ENCODE data around the gene INPP5B.
"Not testable (repeated sequence)": the region's sequence is repeated elsewhere in the genome, so short reads cannot be mapped to it uniquely, and the experiment has no call there.

Gene INPP5B

DNA sequence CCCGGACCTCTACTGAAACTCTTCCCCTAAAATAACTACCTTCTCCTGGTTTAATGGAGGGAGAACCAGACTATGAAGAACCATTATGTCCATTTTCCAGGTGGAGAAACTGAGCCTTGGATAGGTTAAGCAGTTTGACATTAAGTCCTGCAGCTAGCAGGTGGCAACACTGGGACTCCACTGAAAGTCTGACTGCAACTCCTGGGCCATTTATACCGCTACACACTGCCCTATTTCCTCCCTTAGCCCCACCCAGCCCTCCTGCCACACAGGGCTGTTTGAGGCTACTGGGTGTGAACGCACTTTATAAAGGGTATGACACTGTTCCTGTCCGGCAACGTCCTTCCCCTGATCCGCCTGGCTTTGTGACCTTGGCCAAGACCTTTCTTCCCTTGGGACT lies 511 bp upstream of the INPP5B start:
- DNase-seq, result no peak

DNA sequence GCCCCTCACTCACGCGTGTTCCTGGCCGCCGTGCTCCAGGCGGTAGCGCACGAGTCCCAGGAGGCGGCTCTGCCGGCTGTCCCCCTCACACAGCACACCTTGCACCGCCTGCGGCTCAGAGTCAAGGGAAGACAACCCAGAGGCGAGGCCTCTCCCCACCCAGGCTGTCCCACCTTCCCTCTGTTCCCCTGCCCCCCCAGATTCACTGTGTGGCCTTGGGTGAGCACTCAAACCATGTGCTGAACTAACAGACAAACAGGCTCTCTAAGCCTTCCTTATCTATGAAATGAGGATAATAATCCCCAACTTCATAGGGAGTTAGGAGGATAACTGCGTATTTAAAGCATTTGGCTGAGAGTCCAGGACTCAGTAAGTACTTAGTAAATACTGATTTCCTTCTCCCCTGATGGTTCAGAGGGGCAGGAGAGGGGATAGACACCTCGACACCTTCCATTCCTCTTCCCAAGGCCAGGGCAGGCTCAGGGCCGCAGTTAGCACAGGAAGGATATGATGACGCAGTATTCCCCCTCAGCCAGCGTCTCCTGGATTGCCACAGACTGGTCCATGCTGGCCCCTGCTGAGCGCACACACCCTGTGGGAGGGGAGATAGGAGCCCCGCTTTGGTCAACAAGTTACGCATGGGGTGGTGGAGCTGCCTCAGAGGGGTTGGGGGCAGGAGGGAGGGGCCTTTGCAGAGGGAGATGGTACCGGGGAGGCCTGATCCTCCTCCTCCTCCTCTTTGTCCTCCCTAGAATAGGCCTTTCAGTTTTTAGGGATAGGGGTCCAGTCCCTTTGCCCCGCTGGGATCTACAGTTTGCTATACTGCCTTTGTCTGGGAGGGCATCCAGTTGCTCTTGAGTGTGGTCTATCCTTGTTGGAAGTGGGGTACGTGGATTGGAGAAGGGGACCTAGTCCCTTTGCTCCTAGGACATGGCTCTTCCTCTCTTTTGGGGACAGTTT lies 830 bp downstream of the INPP5B start:
- no peak for DNase-seq

DNA sequence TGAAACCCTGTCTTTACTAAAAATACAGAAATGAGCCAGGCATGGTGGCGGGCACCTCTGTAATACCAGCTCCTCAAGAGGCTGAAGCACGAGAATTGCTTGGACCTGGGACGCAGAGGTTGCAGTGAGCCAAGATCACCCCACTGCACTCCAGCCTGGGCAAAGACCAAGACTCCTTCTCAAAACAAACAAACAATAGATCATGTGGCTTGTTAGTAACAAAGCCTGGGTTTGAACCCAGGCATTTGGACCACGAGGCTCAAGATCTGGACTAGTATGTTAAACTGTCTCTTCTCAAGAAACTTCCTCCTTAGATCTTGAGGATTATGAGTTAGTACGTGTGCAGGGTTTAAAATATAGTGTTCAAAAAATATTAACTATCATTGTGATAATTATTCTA lies 1.6 kb downstream of the INPP5B start:
- DNase-seq, result no peak

DNA sequence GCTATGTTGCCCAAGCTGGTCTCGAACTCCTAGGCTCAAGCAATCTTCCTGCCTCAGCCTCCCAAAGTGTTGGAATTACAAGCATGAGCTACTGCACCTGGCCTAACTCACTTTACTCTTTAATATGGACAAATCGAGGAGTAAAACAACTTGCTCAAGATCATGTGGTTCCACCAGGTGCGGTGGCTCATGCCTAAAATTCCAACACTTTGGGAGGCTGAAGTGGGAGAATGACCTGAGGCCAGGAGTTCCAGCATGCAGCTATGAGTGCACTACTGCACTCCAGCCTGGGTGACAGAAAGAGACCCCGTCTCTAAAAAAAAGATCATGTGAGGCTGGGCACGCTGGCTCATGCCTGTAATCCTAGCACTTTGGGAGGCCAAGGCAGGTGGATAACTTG lies 2.0 kb downstream of the INPP5B start:
- DNase-seq, result no peak

DNA sequence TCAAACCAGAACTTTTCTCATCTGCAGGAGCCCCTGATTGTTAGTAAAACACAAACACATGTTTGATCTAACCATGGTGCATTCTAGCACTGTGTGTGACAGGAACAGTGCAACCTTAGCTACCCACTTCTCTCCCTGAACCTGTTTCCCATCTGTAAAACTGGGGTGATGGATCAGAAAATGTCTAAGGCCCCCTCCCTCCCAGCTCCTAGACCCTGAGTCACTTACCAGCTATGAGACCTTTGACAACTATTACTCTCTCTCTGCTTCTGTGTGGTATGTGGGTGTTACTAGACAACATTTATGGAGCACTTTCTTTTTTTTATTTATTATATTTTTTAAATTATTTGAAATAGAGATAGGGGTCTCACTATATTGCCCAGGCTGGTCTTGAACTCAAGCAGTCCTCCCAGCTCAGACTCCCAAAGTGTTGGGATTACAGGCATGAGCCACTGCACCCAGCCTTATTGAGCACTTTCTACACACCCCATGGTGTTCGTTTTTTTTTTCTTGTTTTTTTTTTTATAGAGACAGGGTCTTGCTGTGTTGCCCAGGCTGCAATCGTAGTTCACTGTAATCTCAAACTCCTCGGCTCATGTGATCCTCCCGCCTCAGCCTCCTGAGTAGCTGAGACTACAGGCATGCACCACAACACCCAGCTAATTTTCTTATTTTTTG lies 2.6 kb downstream of the INPP5B start:
- DNase-seq, result no peak

DNA sequence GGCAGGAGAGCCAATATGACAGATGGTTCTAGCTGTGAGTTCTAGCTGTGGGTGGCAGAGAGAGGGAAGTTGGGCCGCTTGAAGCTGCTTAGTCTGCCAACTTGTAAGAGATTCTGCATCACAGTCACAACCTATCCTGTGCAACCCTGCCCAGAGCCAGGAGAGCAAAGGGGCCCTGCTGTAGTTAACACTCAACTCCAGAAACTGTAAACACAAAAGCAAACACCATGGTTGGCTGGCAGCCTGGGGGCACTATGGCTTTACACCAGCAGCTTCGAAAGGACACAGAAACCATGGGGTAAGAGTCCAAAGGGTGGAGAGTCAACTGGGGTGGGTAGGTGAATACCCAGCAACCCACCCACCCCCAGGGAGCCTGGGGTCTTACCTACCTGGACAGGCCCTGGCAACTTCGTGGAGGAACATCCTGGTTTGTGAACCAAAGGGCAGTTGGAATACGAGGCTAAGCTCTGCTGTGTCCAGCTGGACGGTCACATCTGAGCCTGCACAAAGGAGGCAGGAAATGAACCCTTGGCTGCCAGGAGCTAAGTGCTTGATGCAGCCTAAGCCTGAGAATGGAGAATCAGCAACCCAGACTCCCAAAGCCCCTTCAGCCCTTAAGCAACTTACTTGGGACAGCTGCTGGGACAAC lies 6.4 kb downstream of the INPP5B start:
- DNase-seq, result no peak

DNA sequence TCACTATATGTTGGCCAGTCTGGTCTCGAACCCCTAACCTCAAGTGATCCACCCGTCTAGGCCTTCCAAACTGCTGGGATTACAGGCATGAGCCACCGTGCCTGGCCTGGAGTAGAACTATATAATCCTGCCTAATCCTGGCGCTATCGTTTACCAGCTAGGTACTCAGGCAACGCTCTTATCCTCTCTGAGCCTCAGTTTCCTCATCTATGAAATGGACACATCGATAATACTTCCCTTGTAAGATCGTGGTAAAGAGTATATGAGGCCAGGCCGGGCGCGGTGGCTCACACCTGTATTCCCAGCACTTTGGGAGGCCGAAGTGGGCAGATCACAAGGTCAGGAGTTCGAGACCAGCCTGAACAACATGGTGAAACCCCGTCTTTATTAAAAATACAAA lies 10.1 kb downstream of the INPP5B start:
- not testable (repeated sequence) for DNase-seq

DNA sequence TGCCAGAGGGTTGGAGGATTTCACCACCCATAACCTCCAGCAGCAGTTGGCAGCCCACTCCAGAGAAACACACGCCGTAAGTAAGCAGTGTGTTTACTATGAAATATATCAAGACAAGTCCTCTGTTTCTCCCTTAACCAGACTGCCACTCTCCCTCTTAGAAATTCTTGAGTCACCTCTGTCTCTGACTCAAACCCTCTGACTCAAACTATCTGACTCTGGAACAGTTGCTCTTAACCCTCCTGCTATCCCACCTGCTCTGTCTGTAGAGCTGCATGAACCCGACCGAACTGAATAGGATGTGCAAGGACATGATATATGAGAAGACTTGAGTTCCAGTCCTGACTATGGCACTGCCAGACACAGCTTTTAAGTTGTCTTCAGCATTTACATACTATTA lies 14.1 kb downstream of the INPP5B start:
- no peak for DNase-seq

DNA sequence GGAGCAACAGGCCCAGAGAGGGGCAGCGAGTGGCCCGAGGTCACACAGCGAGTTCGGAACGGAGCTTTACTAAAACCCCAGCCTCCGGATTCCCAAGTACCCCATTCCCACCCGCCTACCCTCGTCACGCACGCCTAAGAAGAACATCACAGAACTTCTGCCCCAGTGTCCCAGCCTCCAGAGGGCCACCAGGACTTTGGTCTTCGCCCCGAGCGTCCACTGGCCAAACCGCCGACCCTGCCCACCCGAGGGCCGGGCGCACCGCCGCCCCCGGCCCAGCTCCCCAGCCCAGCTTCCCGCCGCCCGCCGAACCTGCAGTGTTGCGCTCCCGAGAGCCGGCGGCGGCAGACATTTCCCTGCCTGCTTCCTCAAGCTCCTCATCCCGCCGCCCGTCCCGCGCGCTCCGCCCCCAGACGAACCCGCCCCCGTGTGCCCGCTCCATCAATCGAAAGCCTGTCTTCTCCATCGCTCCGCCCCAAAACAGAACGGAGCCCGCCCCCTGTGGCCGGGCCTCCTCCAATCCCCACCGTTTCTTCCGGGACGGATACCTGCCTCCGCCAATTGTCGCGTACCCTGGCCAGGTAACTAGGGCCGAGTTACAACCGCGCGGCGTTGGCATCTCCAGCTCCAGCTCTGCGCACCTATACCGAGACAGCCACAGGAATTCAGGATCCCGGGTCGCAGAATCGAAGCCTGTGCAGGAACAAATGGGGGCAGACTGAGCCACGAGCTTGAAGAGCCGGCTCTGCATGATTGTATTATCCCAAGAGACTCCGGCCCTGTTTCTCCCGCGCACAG lies 15.3 kb downstream of the INPP5B start:
- peak; percentile 96 for DNase-seq

DNA sequence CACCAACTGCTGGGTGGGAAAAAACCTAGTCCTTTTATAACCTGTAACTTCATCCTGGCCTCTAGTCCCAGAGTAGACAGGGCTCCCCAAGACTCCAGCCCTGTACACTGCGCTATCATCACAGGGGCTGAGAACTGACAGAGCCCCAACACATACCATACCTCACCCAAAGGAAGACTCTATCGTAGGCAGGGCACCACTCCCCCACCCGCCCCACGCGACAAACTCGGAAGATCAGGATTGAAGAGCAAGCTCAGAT lies 15.8 kb downstream of the INPP5B start:
- DNase-seq, result no peak

DNA sequence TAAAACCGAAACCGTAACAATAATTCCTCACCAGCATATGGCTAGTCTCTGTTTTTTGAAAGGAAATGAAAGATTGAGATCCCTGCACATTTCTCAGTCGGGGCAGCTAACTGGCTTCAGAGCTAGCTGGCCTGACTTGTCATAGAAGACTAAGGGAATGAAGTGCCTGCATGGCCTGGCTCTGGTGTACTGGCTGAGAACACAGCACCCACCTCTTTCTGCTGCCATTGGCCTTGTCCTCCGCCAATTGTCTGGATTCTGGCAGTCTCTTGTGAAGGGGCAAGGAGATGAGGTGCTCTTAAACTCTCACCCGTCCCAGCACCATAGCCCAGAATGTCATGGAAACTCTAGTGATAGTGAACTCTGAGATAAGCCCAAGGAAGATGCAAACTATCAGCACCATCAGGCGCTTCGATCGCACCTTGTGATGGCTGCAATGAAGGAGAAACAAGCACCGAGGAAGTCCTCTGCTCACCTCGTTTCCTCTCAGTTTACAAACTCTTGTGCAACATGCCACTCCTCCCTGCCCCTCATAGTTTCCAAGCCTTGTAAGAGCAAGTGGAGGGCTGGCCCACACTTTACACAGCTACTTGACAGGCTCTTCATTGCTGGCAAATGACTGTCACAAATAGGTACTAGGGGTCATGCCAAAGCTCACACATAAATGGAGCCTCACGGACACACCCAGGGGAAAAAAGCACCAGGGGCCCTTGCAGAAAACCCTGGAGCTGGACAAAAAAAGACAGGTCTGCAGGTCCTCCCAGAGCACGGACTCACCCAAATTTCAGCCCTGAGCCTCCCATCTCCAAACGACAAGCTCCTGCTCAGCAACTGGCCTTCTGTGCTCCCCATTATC lies 16.4 kb downstream of the INPP5B start:
- no peak for DNase-seq

DNA sequence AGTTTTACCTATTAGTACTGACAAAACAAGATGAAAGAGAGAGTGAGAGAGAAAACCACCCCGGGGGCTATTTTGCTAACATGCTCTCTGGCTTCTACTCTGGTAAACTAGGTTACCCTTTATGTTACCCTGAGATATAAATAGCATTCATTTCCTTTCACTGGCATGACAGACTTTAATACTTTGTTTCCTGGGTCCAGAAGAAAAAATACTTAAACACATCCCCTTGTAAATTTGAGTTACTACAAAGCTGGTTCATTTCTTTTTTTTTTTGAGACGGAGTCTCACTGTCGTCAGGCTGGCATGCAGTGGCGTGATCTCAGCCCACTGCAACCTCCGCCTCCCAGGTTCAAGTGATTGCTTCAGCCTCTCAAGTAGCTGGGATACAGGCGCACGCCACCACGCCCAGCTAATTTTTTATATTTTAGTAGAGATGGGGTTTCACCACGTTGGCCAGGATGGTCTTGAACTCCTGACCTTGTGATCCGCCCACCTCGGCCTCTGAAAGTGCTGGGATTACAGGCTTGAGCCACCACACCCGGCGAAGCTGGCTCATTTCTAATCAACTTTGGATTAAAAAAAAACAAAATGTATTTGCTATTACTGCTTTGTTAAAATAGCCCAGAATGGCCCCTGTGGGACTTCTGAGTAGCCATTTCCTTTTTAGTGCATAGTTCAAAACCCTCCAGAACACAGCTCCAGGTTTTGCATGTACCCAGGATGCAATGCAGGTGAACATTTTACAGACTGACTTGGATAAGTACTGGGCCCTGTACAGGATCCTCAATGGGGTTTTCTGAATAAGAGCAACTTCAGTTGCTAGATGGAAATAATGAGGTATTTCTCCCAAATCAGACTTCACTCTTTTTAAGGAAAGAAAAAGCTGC lies 20.6 kb downstream of the INPP5B start:
- no peak for DNase-seq

DNA sequence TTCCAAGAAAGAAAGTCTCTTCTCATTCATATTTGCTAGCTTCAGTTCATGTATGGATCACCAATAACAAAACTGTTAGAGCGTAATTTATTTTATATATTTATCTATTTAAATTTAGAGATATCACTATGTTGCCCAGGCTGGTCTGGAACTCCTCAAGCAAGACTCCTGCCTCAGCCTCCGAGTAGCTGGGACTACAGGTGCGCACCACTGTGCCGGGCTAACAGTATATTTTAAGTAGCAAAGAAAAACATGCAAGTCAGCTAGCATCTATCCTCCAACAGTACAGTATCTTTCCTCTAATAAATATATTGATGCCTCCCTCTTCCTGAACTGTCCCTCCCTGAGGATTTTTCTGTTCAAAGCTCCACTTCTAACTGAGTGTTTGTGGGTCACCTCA lies 21.5 kb downstream of the INPP5B start:
- no peak for DNase-seq

DNA sequence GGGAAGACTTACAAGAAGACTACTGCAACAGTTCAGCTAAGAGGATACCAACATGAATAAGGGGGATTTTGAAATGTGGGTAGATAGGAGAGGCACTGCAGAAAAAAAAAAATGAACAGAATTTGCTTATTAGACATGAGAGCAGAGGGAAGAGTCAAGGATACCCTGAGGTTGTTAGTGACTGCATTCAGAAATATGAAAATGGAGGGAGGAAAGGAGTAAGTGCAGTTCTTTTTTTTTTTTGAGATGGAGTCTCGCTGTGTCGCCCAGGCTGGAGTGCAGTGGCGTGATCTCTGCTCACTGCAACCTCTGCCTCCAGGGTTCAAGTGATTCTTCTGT lies 23.3 kb downstream of the INPP5B start:
- no peak for DNase-seq

DNA sequence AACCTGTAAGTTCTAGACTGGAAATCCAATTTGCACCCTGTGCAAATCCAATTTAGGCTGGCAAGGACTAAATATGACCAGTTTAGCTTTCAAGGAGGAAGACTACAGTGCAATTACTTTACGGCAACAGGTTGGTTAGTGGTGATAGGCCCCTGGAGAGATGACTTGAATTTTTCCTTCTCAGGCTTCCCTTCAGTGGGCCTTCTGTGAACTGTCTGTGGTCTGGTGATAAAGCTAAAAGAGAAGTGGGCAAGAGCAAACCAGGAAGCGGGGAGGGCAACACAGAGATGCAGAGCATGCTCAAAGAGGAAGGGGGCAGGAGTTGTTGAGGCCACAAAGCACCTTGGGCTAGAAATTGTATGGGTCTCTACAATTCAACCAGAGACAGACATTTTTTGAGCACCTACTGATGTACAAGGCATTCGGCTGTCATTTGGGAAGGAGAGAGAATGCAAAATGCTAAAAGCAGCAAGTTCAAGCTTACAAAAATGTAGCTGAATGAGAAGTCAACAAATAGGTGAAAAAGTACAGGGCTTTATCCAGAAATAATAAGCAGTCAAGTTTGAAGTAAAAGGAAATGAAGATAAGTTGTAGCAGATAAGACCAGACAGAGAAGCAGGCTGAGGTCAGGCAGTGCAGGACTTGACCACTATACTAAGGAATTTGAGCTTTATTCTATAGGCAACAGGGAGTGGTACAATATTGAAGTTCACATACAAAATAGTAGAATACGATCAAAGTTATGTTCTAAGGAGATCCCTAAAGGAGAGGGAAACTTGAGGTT lies 23.9 kb downstream of the INPP5B start:
- DNase-seq, result no peak

DNA sequence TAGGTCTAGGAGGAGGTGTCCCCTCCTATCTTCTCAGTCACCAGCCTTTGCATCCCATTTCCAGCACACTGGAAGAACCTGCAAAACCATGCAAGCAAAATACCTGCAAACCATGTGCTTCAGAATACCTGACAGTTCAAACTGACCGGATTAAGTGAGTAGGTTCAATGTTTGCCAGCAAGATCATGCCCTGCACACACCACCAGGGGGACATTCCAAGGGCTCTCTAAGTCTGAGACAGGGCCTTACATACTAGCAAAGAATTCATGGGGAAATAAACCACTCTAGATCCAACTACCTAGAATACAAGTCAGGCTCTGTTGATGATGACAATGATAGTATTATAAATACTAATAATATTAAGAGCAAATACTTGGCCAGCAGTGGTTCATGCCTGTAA lies 27.6 kb downstream of the INPP5B start:
- no peak for DNase-seq

DNA sequence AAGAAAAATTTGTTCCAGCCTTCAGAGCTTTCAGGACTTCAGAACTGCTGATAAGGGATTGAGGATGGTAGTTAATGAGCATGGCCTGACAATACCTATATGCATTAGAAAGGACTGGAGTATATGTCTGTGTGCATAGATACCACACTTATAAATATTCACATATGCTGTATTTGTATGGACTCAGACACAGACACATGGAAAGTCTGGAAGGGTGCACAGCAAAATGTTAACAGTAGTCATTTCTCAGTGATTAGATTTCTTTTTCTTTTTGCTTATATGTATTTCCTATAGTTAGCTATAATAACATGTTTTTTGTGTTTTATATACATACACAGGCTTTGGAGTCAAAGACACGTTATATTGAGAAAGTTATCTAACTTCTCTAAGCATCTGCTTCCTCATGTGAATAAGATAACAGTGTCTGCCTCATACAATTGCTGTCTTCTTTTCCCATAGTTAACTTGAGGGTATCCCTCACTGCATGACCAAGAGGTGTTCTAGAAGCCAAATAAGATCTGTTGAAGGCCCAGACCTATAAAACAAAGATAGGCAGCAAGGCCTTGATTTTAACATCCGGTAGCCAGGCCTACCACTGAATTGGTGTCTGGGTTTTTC lies 31.3 kb downstream of the INPP5B start:
- no peak for DNase-seq

DNA sequence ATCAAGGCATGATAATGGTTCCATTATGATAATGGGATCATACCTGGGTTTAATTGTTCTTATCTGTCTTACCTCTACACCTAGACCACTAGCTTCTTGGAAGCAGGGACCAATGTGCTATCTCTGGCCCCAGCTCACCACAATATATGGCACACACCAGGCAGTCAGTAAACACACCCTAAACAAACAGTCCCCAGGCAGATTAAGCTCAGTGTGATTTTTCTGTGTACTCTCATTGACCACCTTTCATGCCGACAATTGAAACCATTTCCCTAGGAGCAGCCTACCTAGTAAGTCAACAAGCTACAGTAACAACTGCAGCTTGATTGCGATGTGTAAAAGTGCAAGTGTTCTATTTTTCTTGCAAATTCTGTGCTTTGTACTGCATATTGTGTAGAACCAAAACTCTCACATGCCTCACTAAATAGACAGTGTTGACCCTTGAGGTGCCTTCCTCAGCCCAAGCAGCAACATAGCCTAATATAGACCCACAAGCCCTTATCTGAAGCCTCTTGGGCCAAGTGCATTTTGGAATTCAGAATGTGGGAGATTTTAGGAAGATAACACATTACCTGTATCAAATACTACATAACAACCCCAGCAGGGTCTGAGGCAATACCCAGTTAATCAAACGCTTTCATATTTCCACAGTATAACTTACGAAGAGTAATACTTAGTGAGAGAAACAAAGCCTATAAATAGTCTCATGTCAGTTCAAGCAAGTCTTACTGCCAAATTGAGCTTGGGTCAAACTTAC lies 32.0 kb downstream of the INPP5B start:
- DNase-seq, result no peak

DNA sequence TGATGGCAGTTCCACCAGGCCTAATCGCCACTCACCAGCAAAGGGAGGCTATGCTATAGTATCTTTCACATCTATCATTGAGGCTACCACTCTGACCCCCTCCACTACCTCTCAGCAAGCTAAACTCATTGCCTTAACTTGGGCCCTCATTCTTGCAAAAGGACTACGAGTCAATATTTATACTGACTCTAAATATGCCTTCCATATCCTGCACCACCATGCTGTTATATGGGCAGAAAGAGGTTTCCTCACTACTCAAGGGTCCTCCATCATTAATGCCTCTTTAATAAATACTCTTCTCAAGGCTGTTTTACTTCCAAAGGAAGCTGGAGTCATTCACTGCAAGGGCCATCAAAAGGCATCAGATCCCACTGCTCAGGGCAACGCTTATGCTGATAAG lies 35.4 kb downstream of the INPP5B start:
- DNase-seq, result not testable (repeated sequence)

Data from NCI-H1436 (cell line).